Vagina (tissue), 2 donors: ENCODE measurements around the gene MFSD2A. TPM values are rescaled to one million over a fixed set of nuclear protein-coding genes. Genes with fewer than 3 reads are reported as not detected.
A peak's percentile ranks its signal among the peaks of the same experiment; 100 is the strongest.

Source experiments
- DNase-seq, 2 donors: peaks; one replicate each; pipeline ENCODE4 v3.0.0-alpha.2; 2017; ENCODE audit errors: extremely low spot score in 2 of 2
- H3K27ac ChIP-seq: fragments of 200-600 bp; sonication (generic); one replicate; pipeline ENCODE4 v1.5.1; 2019
- H3K27me3 ChIP-seq: fragments of 200-600 bp; sonication (generic); one replicate; pipeline ENCODE4 v1.5.1; 2019
- H3K36me3 ChIP-seq, 2 donors: fragments of 200-600 bp; sonication (generic); one replicate each; pipeline ENCODE4 v1.5.1; 2017 to 2019
- H3K4me1 ChIP-seq: fragments of 200-600 bp; sonication (generic); one replicate; pipeline ENCODE4 v1.5.1; 2019
- H3K4me3 ChIP-seq, 2 donors: fragments of 200-600 bp; sonication (generic); 1 replicate in 1 of 2; 2 replicates in 1 of 2; pipeline ENCODE4 v1.5.1; 2016 to 2019
- H3K9me3 ChIP-seq: fragments of 200-600 bp; sonication (generic); one replicate; pipeline ENCODE4 v1.5.1; 2019
- POLR2A ChIP-seq, 2 donors: fragments of 450-650 bp; IDR thresholded peaks; one replicate each; pipeline ENCODE4 v1.6.1; 2017; ENCODE audit warnings: antibody characterized with exemption in 2 of 2, mild to moderate bottlenecking in 2 of 2, moderate library complexity in 2 of 2
- POLR2AphosphoS5 ChIP-seq, 2 donors: sonication (generic); formaldehyde crosslinking; IDR thresholded peaks; one replicate each; pipeline ENCODE4 v1.9.0; 2017; ENCODE audit warnings: antibody characterized with exemption in 2 of 2, mild to moderate bottlenecking in 2 of 2, low read depth in 1 of 2; ENCODE audit not compliant: insufficient read depth in 1 of 2
- intact Hi-C: fragments of 100-400 bp; cut with DNase I; formaldehyde crosslinking; loops from one replicate; pipeline ENCODE4 v1.15.1; 2023
- total RNA-seq: library from RNA; depleted of rRNA; stranded (reverse); fragments of >200 nt; gene quantifications from one replicate; pipeline ENCODE4 v1.2.3, GENCODE V29; 2016
- TF ChIP-seq, protein P1 (sequence below), 3 experiments: fragments of 450-650 bp in 2 of 3; fragments of 200-600 bp in 1 of 3; sonication (generic) in 1 of 3; IDR thresholded peaks; one replicate each; pipeline ENCODE4 v1.5.1; 2017 to 2019; ENCODE audit warnings: antibody characterized with exemption in 3 of 3, mild to moderate bottlenecking in 2 of 3, moderate library complexity in 2 of 3

The MFSD2A gene
- total RNA-seq, 1 donor from 2014 or later, result 56.0 TPM

GRCh38 chr1:39973503-39974135, 18.7 kb downstream of the MFSD2A start:
- TF ChIP-seq POLR2AphosphoS5 (IDR thresholded peaks at IDR 0.05; ENCODE audit: insufficient read depth in 1 of 2, low read depth in 1 of 2), result no peak
- TF ChIP-seq, protein P1, sequence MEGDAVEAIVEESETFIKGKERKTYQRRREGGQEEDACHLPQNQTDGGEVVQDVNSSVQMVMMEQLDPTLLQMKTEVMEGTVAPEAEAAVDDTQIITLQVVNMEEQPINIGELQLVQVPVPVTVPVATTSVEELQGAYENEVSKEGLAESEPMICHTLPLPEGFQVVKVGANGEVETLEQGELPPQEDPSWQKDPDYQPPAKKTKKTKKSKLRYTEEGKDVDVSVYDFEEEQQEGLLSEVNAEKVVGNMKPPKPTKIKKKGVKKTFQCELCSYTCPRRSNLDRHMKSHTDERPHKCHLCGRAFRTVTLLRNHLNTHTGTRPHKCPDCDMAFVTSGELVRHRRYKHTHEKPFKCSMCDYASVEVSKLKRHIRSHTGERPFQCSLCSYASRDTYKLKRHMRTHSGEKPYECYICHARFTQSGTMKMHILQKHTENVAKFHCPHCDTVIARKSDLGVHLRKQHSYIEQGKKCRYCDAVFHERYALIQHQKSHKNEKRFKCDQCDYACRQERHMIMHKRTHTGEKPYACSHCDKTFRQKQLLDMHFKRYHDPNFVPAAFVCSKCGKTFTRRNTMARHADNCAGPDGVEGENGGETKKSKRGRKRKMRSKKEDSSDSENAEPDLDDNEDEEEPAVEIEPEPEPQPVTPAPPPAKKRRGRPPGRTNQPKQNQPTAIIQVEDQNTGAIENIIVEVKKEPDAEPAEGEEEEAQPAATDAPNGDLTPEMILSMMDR (IDR thresholded peaks at IDR 0.05), result peak; percentile 85 to 94 (median 86)
- Histone ChIP-seq H3K27me3 (no peaks in the 10 kb centered on the region), H3K27ac (no peak overlapping the region), H3K9me3 (no peaks in the 10 kb centered on the region), H3K4me3 (no peak overlapping the region), H3K4me1 (peaks cover 4% of the 10 kb centered on the region), H3K36me3 (peaks cover 0 to 2% of the 10 kb centered on the region in 2 donors)
- intact Hi-C loops, result loop anchor here (2.0 kb wide), 1 partner anchor 159 kb away; no protein-coding TSS in a partner anchor
- DNase-seq, result no peak

DNA sequence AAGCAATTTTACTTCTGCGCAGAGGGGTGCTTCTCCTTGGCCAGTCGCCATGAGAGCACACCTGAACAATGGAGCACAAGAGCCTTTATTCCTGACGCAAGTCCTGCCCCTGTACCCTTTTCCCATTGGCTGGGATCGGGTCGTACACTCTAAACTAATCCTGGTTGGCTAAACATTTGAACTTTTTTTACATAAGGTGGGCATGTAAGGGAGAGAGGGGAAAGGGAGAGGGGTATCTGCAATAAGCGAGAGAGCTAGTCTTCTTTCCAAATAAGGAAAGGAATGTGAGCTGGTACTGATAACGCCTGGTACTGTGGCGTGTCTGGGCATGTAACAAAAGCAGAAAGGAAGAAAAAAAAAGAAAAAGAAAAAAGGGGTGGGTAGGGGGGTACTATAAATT, 21.8 kb downstream of the MFSD2A start:
- H3K27me3 ChIP-seq, result no peaks in the 10 kb centered on the region
- intact Hi-C loops, result no loop called here
- no peaks in the 10 kb centered on the region for H3K36me3 ChIP-seq
- no peak overlapping the region for H3K4me3 ChIP-seq
- DNase-seq, result no peak
- TF ChIP-seq POLR2AphosphoS5 (IDR thresholded peaks at IDR 0.05; ENCODE audit: insufficient read depth in 1 of 2, low read depth in 1 of 2) (no peak), POLR2A (IDR thresholded peaks at IDR 0.05) (no peak)
- TF ChIP-seq, protein P1 (IDR thresholded peaks at IDR 0.05), result no peak
- H3K9me3 ChIP-seq, result no peaks in the 10 kb centered on the region
- H3K27ac ChIP-seq, result no peak overlapping the region
- H3K4me1 ChIP-seq, result peaks cover 7% of the 10 kb centered on the region

DNA sequence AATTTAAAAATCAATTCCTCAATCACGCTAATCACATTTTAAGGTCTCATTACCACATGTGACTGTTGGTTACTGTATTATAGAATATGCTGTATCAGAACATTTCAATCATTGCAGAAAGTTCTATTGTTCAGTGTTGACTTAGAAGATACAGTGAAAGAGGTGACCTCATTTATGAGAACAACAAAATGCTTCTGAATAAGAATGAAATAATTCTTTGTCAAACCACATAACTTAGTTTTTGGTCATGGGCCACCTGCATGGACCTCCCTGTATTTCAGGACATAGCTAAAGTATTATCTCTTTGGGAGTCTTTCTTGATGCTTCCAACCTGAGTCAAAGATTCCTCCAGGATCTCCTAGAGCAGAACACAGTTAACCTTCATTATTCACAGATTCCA, 22.3 kb downstream of the MFSD2A start:
- Histone ChIP-seq H3K36me3 (no peaks in the 10 kb centered on the region), H3K4me3 (no peak overlapping the region), H3K27ac (no peak overlapping the region), H3K4me1 (peaks cover 7% of the 10 kb centered on the region), H3K27me3 (no peaks in the 10 kb centered on the region), H3K9me3 (no peaks in the 10 kb centered on the region)
- TF ChIP-seq POLR2A (IDR thresholded peaks at IDR 0.05), result no peak
- TF ChIP-seq POLR2AphosphoS5 (IDR thresholded peaks at IDR 0.05; ENCODE audit: insufficient read depth in 1 of 2, low read depth in 1 of 2), result no peak
- TF ChIP-seq, protein P1 (IDR thresholded peaks at IDR 0.05), result no peak
- DNase-seq, result no peak
- intact Hi-C loops, result no loop called here

DNA sequence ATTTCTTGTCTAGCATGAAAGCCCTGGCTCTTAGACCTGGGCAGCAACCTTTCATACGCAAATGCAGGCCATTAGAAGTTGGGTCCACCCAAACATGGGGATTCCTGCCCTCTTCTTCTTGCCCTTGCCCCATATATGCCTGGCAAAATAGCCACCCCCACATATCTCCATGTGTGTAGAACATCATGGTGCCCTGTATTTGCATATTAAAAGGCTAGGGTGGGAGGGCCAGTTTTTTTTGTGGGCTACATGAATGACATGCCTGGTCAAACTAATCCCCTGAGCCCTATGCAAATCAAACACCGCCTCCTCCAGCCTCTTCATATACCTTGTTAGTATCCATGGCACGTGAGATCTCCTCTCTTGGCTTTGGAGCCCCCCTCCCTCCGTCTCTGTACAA, 24.7 kb downstream of the MFSD2A start:
- Histone ChIP-seq H3K27ac (no peak overlapping the region), H3K9me3 (no peaks in the 10 kb centered on the region), H3K36me3 (no peaks in the 10 kb centered on the region), H3K4me1 (peaks cover 7% of the 10 kb centered on the region), H3K27me3 (no peaks in the 10 kb centered on the region), H3K4me3 (no peak overlapping the region)
- intact Hi-C loops, result no loop called here
- no peak for DNase-seq
- TF ChIP-seq, protein P1 (IDR thresholded peaks at IDR 0.05), result no peak
- TF ChIP-seq POLR2A (IDR thresholded peaks at IDR 0.05) (no peak), POLR2AphosphoS5 (IDR thresholded peaks at IDR 0.05; ENCODE audit: insufficient read depth in 1 of 2, low read depth in 1 of 2) (no peak)

GRCh38 chr1:39980555-39981313, 25.8 kb downstream of the MFSD2A start:
- intact Hi-C loops, result no loop called here
- DNase-seq, result no peak

More at GRCh38 chr1:39980555-39981313, 25.8 kb downstream of the MFSD2A start:
- Histone ChIP-seq H3K36me3 (no peaks in the 10 kb centered on the region), H3K9me3 (no peaks in the 10 kb centered on the region), H3K4me3 (no peak overlapping the region), H3K27ac (no peak overlapping the region), H3K4me1 (peaks cover 7% of the 10 kb centered on the region), H3K27me3 (no peaks in the 10 kb centered on the region)
- TF ChIP-seq, protein P1 (IDR thresholded peaks at IDR 0.05), result no peak
- TF ChIP-seq POLR2AphosphoS5 (IDR thresholded peaks at IDR 0.05; ENCODE audit: insufficient read depth in 1 of 2, low read depth in 1 of 2) (no peak), POLR2A (IDR thresholded peaks at IDR 0.05) (no peak)
